Measurements from ENCODE around the gene TTLL11. TPM values are rescaled to one million over a fixed set of nuclear protein-coding genes. Genes with fewer than 3 reads are reported as not detected.

TTLL11 gene
- polyA plus RNA-seq, 1 donor from 2014 or later = 8.0 TPM

- no peaks in the 10 kb centered on the region for H3K79me2 ChIP-seq (replicated peaks; ENCODE audit: insufficient read depth, low read length)
- H3K27ac ChIP-seq (ENCODE audit: low read length) = no peak overlapping the region
Observed at GRCh38 chr9:122107291-122107805, 14.2 kb upstream of the TTLL11 start.

GRCh38 chr9:122106576-122106975, 13.5 kb upstream of the TTLL11 start:
- no peak overlapping the region for H3K27ac ChIP-seq (ENCODE audit: low read length)

More at GRCh38 chr9:122107291-122107805, 14.2 kb upstream of the TTLL11 start:
- no peak overlapping the region for H2AFZ ChIP-seq (ENCODE audit: low read depth, low read length)
- no peaks in the 10 kb centered on the region for H3K27me3 ChIP-seq (ENCODE audit: insufficient read depth, low read depth, low read length)
- no peaks in the 10 kb centered on the region for H3K9me2 ChIP-seq (ENCODE audit: insufficient read depth, low read length)
- H3F3A ChIP-seq (ENCODE audit: insufficient read depth, low read length, poor library complexity, severe bottlenecking) = no peaks in the 10 kb centered on the region
- H3K9me3 ChIP-seq (ENCODE audit: low read length) = no peaks in the 10 kb centered on the region
- H3K4me2 ChIP-seq (ENCODE audit: low read length) = no peak overlapping the region
- no peaks in the 10 kb centered on the region for H3K36me3 ChIP-seq (ENCODE audit: insufficient read depth, low read length)
- no peak for TF ChIP-seq EP300 (conservative IDR thresholded peaks at IDR 0.05; ENCODE audit: poor library complexity, severe bottlenecking)
- TF ChIP-seq EZH2 (IDR thresholded peaks at IDR 0.05; ENCODE audit: borderline replicate concordance, insufficient read depth, low read length, poor library complexity, severe bottlenecking) = no peak
- TF ChIP-seq TAF1 (IDR thresholded peaks at IDR 0.05; ENCODE audit: low read depth) = no peak
- no peak overlapping the region for H3K9ac ChIP-seq (ENCODE audit: low read length)
- H3K4me3 ChIP-seq (ENCODE audit: low read length) = no peak overlapping the region
- H4K20me1 ChIP-seq (ENCODE audit: insufficient read depth) = no peaks in the 10 kb centered on the region

More at GRCh38 chr9:122106576-122106975, 13.5 kb upstream of the TTLL11 start:
- H3K9me3 ChIP-seq (ENCODE audit: low read length) = no peaks in the 10 kb centered on the region
- H3K9me2 ChIP-seq (ENCODE audit: insufficient read depth, low read length) = no peaks in the 10 kb centered on the region
- H3K4me2 ChIP-seq (ENCODE audit: low read length) = no peak overlapping the region
- TF ChIP-seq REST (IDR thresholded peaks at IDR 0.05; ENCODE audit: borderline replicate concordance) (no peak), MXI1 (conservative IDR thresholded peaks at IDR 0.05; ENCODE audit: poor library complexity, severe bottlenecking) (no peak), CTCF (IDR thresholded peaks at IDR 0.05; ENCODE audit: poor library complexity, severe bottlenecking) (no peak), SMC3 (conservative IDR thresholded peaks at IDR 0.05; ENCODE audit: poor library complexity) (no peak), EZH2 (IDR thresholded peaks at IDR 0.05; ENCODE audit: borderline replicate concordance, insufficient read depth, low read length, poor library complexity, severe bottlenecking) (no peak), RAD21 (conservative IDR thresholded peaks at IDR 0.05) (no peak), TAF1 (IDR thresholded peaks at IDR 0.05; ENCODE audit: low read depth) (no peak), POLR2AphosphoS5 (IDR thresholded peaks at IDR 0.05) (no peak), EP300 (conservative IDR thresholded peaks at IDR 0.05; ENCODE audit: poor library complexity, severe bottlenecking) (no peak)
- no peaks in the 10 kb centered on the region for H3K36me3 ChIP-seq (ENCODE audit: insufficient read depth, low read length)
- no peaks in the 10 kb centered on the region for H3K27me3 ChIP-seq (ENCODE audit: insufficient read depth, low read depth, low read length)
- no peak overlapping the region for H3K4me3 ChIP-seq (ENCODE audit: low read length)
- no peak overlapping the region for H3K9ac ChIP-seq (ENCODE audit: low read length)
- H2AFZ ChIP-seq (ENCODE audit: low read depth, low read length) = no peak overlapping the region
- H3K79me2 ChIP-seq (replicated peaks; ENCODE audit: insufficient read depth, low read length) = no peaks in the 10 kb centered on the region
- no peaks in the 10 kb centered on the region for H3F3A ChIP-seq (ENCODE audit: insufficient read depth, low read length, poor library complexity, severe bottlenecking)
- no peaks in the 10 kb centered on the region for H4K20me1 ChIP-seq (ENCODE audit: insufficient read depth)
